ENCODE measurements around the gene LYZL4. TPM values are rescaled to one million over a fixed set of nuclear protein-coding genes. Genes with fewer than 3 reads are reported as not detected.

Gene LYZL4
- polyA plus RNA-seq, 1 of the 3 experiments (the other 2 are of a cell fraction), result not detected

DNA sequence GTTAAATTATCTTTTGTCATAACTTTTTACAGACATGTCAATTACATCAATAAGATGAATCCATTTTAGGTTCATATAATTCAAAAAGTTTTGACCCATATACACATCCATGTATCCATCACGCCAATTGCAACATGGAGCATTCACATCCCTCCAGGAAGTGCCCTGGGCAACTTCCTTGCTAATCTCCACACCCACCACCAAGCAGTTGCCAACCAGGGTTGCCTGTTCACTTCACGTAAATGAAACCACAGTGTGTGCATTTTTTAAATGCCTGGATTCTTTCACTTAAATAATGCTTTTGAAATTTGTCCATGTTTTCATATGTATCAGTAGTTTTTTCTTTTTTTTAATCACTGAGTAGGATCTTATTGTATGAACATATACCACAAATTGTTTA is 40.7 kb upstream of the LYZL4 start:
- no peaks in the 10 kb centered on the region for H3K36me3 ChIP-seq (replicated peaks in 1 of 2; ENCODE audit: control insufficient read depth in 1 of 2, insufficient read depth in 2 of 2, low read length in 1 of 2)
- POLR2A ChIA-PET, result no interaction called here
- H3K9me3 ChIP-seq, result no peaks in the 10 kb centered on the region
- TF ChIP-seq, protein P1, sequence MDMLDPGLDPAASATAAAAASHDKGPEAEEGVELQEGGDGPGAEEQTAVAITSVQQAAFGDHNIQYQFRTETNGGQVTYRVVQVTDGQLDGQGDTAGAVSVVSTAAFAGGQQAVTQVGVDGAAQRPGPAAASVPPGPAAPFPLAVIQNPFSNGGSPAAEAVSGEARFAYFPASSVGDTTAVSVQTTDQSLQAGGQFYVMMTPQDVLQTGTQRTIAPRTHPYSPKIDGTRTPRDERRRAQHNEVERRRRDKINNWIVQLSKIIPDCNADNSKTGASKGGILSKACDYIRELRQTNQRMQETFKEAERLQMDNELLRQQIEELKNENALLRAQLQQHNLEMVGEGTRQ (IDR thresholded peaks at IDR 0.05; ENCODE audit: borderline replicate concordance, low read depth, low read length), result no peak
- TF ChIP-seq, protein P2, sequence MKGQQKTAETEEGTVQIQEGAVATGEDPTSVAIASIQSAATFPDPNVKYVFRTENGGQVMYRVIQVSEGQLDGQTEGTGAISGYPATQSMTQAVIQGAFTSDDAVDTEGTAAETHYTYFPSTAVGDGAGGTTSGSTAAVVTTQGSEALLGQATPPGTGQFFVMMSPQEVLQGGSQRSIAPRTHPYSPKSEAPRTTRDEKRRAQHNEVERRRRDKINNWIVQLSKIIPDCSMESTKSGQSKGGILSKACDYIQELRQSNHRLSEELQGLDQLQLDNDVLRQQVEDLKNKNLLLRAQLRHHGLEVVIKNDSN (IDR thresholded peaks at IDR 0.05; ENCODE audit: borderline replicate concordance, low read depth), result no peak
- TF ChIP-seq CHD2 (IDR thresholded peaks at IDR 0.05; ENCODE audit: low read length, partially characterized antibody), result no peak
- TF ChIP-seq, protein P3, sequence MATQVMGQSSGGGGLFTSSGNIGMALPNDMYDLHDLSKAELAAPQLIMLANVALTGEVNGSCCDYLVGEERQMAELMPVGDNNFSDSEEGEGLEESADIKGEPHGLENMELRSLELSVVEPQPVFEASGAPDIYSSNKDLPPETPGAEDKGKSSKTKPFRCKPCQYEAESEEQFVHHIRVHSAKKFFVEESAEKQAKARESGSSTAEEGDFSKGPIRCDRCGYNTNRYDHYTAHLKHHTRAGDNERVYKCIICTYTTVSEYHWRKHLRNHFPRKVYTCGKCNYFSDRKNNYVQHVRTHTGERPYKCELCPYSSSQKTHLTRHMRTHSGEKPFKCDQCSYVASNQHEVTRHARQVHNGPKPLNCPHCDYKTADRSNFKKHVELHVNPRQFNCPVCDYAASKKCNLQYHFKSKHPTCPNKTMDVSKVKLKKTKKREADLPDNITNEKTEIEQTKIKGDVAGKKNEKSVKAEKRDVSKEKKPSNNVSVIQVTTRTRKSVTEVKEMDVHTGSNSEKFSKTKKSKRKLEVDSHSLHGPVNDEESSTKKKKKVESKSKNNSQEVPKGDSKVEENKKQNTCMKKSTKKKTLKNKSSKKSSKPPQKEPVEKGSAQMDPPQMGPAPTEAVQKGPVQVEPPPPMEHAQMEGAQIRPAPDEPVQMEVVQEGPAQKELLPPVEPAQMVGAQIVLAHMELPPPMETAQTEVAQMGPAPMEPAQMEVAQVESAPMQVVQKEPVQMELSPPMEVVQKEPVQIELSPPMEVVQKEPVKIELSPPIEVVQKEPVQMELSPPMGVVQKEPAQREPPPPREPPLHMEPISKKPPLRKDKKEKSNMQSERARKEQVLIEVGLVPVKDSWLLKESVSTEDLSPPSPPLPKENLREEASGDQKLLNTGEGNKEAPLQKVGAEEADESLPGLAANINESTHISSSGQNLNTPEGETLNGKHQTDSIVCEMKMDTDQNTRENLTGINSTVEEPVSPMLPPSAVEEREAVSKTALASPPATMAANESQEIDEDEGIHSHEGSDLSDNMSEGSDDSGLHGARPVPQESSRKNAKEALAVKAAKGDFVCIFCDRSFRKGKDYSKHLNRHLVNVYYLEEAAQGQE (IDR thresholded peaks at IDR 0.05; ENCODE audit: low read depth, low read length), result no peak
- TF ChIP-seq YY1 (IDR thresholded peaks at IDR 0.05; ENCODE audit: low read depth), result no peak
- no peak for TF ChIP-seq JUND (IDR thresholded peaks at IDR 0.05)
- TF ChIP-seq FOXM1 (IDR thresholded peaks at IDR 0.05; ENCODE audit: low read depth), result no peak
- TF ChIP-seq ELF1 (IDR thresholded peaks at IDR 0.05), result no peak
- H3K4me3 ChIP-seq (ENCODE audit: low read depth in 2 of 2, low read length in 1 of 2), result no peak overlapping the region
- CTCF ChIA-PET, result interaction anchor here (1.8 kb wide), 1 partner anchor 203 kb away, joined by 9 read pairs; no protein-coding TSS in a partner anchor
- H4K20me1 ChIP-seq (ENCODE audit: insufficient read depth), result no peaks in the 10 kb centered on the region
- H3K79me2 ChIP-seq (ENCODE audit: insufficient read depth), result no peaks in the 10 kb centered on the region
- H3K9ac ChIP-seq, result no peak overlapping the region
- no peaks in the 10 kb centered on the region for H3K27me3 ChIP-seq (ENCODE audit: insufficient read depth)
- 31% methylated on average over 2 of the region's 2 CpGs for WGBS (ENCODE audit: low lambda C conversion rate)
- H3K4me2 ChIP-seq, result no peak overlapping the region
- DNase-seq, result no peak
- H2AFZ ChIP-seq (ENCODE audit: low read depth), result no peak overlapping the region
- H3K4me1 ChIP-seq (ENCODE audit: control insufficient read depth in 1 of 2, insufficient read depth in 2 of 2, low read depth in 1 of 2, low read length in 1 of 2), result no peaks in the 10 kb centered on the region
- no peaks in the 10 kb centered on the region for H3K9me2 ChIP-seq
- no peak overlapping the region for H3K27ac ChIP-seq (ENCODE audit: low read depth in 2 of 2, low read length in 1 of 2)
- H3F3A ChIP-seq (replicated peaks; ENCODE audit: insufficient read depth), result no peaks in the 10 kb centered on the region

DNA sequence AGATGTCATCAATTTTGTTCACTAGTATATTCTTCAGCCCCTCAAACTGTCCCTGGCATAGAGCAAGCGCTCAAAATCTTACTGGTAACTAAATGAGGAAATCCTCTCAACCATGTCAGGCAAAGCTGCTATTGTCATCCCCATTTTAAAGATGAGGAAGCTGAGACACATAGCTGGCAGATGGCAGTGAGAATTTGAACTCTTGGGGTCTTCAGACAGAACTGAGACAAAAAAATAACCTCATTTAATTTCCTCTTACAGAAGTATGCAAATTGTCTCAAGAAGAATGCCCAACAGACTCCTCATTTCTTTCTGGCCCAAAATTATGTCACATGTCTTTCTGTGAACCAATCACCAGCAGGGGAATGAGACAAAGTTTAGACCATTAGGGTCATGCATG is 40.2 kb upstream of the LYZL4 start:
- Histone ChIP-seq H3K79me2 (ENCODE audit: insufficient read depth) (no peaks in the 10 kb centered on the region), H3K4me1 (ENCODE audit: control insufficient read depth in 1 of 2, insufficient read depth in 2 of 2, low read depth in 1 of 2, low read length in 1 of 2) (no peaks in the 10 kb centered on the region), H3K9ac (no peak overlapping the region), H3K9me3 (no peaks in the 10 kb centered on the region), H3K27me3 (ENCODE audit: insufficient read depth) (peaks cover 4% of the 10 kb centered on the region; the same call in 1 of the 2 replicates), H3K36me3 (replicated peaks in 1 of 2; ENCODE audit: control insufficient read depth in 1 of 2, insufficient read depth in 2 of 2, low read length in 1 of 2) (no peaks in the 10 kb centered on the region), H3K27ac (ENCODE audit: low read depth in 2 of 2, low read length in 1 of 2) (no peak overlapping the region), H4K20me1 (ENCODE audit: insufficient read depth) (no peaks in the 10 kb centered on the region), H3K4me3 (ENCODE audit: low read depth in 2 of 2, low read length in 1 of 2) (no peak overlapping the region), H2AFZ (ENCODE audit: low read depth) (no peak overlapping the region), H3K9me2 (no peaks in the 10 kb centered on the region), H3K4me2 (no peak overlapping the region), H3F3A (replicated peaks; ENCODE audit: insufficient read depth) (no peaks in the 10 kb centered on the region)
- WGBS (ENCODE audit: low lambda C conversion rate), result 72% methylated on average over 1 of the region's 1 CpG
- ChIA-PET POLR2A (no interaction called here), CTCF (interaction anchor here (4.5 kb wide), 1 partner anchor 203 kb away, joined by 29 read pairs; no protein-coding TSS in a partner anchor)
- no peak for DNase-seq
- TF ChIP-seq SIN3A (IDR thresholded peaks at IDR 0.05; ENCODE audit: borderline replicate concordance, low read depth, low read length) (no peak), FOSL2 (IDR thresholded peaks at IDR 0.05; ENCODE audit: borderline replicate concordance, low read depth) (no peak), RAD21 (IDR thresholded peaks at IDR 0.05; ENCODE audit: low read length) (no peak), EP300 (IDR thresholded peaks at IDR 0.05; ENCODE audit: borderline replicate concordance in 1 of 2, low read depth in 1 of 2, low read length in 1 of 2) (no peak)
- TF ChIP-seq, protein P4, sequence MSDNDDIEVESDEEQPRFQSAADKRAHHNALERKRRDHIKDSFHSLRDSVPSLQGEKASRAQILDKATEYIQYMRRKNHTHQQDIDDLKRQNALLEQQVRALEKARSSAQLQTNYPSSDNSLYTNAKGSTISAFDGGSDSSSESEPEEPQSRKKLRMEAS (IDR thresholded peaks at IDR 0.05; ENCODE audit: low read depth), result no peak
- TF ChIP-seq, protein P2 (IDR thresholded peaks at IDR 0.05; ENCODE audit: borderline replicate concordance, low read depth), result no peak
- TF ChIP-seq, protein P5, sequence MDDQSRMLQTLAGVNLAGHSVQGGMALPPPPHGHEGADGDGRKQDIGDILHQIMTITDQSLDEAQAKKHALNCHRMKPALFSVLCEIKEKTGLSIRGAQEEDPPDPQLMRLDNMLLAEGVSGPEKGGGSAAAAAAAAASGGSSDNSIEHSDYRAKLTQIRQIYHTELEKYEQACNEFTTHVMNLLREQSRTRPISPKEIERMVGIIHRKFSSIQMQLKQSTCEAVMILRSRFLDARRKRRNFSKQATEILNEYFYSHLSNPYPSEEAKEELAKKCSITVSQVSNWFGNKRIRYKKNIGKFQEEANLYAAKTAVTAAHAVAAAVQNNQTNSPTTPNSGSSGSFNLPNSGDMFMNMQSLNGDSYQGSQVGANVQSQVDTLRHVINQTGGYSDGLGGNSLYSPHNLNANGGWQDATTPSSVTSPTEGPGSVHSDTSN (IDR thresholded peaks at IDR 0.05), result no peak
